Nucleus accumbens (tissue), 56 donors: ENCODE data around the gene DDA1.
A peak's percentile ranks its signal among the peaks of the same experiment; 100 is the strongest.

Experiments
- DNase-seq, 56 donors: peaks; one replicate each; lab custom pipeline; 2025; lab: John Stamatoyannopoulos, UW

Gene DDA1

GRCh38 chr19:17370026-17370587, 60.7 kb downstream of the DDA1 start:
- peak in 1 of 56 donors; percentile 5 for DNase-seq
